Activated T-helper 9 cell treated with anti-CD3 and anti-CD28 coated beads, Interleukin-2, amount 50 U/mL, for 16 hours (primary cell): ENCODE results near the gene CACNA1D.

Experiments used
- DNase-seq: peaks from one replicate; pipeline ENCODE4 v3.0.0-alpha.2; 2020; ENCODE audit warnings: low read depth

CACNA1D gene

GRCh38 chr3:53822331-53822741, 327.9 kb downstream of the CACNA1D start:
- no peak for DNase-seq

- no peak for DNase-seq
Measured at GRCh38 chr3:53823026-53823955, 328.9 kb downstream of the CACNA1D start.

- no peak for DNase-seq
Measured at GRCh38 chr3:53823956-53824657, 329.7 kb downstream of the CACNA1D start.

- DNase-seq, result no peak
Measured at GRCh38 chr3:53824795-53825194, 330.4 kb downstream of the CACNA1D start.

GRCh38 chr3:53826048-53826447, 331.6 kb downstream of the CACNA1D start:
- no peak for DNase-seq

- DNase-seq, result no peak
Measured at GRCh38 chr3:53828581-53828980, 334.2 kb downstream of the CACNA1D start.

- no peak for DNase-seq
Measured at GRCh38 chr3:53829605-53830004, 335.2 kb downstream of the CACNA1D start.

GRCh38 chr3:53830944-53831343, 336.5 kb downstream of the CACNA1D start:
- DNase-seq, result no peak

GRCh38 chr3:53833053-53833645, 338.7 kb downstream of the CACNA1D start:
- no peak for DNase-seq

GRCh38 chr3:53833700-53834099, 339.3 kb downstream of the CACNA1D start:
- no peak for DNase-seq

GRCh38 chr3:53834429-53835095, 340.2 kb downstream of the CACNA1D start:
- no peak for DNase-seq

GRCh38 chr3:53835257-53835656, 340.8 kb downstream of the CACNA1D start:
- no peak for DNase-seq

- DNase-seq, result no peak
Measured at GRCh38 chr3:53836084-53836872, 341.9 kb downstream of the CACNA1D start.

- DNase-seq, result no peak
Measured at GRCh38 chr3:53837331-53837730, 342.9 kb downstream of the CACNA1D start.

GRCh38 chr3:53841296-53841695, 346.9 kb downstream of the CACNA1D start:
- DNase-seq, result no peak

GRCh38 chr3:53842436-53843194, 348.2 kb downstream of the CACNA1D start:
- DNase-seq, result no peak

- no peak for DNase-seq
Measured at GRCh38 chr3:53843195-53844177, 349.1 kb downstream of the CACNA1D start.

GRCh38 chr3:53844262-53845102, 350.1 kb downstream of the CACNA1D start:
- no peak for DNase-seq
